NCI-H1105 treated with DMSO at 0.1 percent for 48 hours (cell line): ENCODE data around the gene DCDC1.
A peak's percentile ranks its signal among the peaks of the same experiment; 100 is the strongest.
"Not testable (repeated sequence)": the region's sequence is repeated elsewhere in the genome, so short reads cannot be mapped to it uniquely, and the experiment has no call there.

ENCODE experiments used
- DNase-seq: peaks from one replicate; lab custom pipeline; 2025; lab: John Stamatoyannopoulos, UW

DCDC1 gene

GRCh38 chr11:31326470-31327148 is 42.9 kb downstream of the DCDC1 start:
- DNase-seq: no peak

DNA sequence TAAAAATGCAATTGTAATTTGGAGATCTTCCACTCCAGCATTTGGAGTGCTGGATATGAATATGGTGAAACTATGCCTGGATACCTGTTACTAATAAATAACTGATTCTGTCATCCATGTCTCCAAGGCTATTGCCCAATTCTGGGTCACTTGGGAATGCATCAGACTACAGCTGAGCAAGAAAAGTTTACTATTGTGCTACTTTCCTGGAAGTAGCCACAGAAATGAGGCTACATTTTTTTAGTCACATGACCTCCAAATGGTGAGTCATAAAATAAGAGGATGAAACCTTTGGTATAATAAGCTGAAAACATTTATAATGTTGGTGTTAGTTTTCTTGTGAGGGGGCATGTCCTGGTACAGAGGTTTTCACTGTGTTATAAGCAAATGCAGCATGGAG is 44.4 kb downstream of the DCDC1 start:
- no peak for DNase-seq

GRCh38 chr11:31323145-31323544 is 46.4 kb downstream of the DCDC1 start:
- DNase-seq: no peak

DNA sequence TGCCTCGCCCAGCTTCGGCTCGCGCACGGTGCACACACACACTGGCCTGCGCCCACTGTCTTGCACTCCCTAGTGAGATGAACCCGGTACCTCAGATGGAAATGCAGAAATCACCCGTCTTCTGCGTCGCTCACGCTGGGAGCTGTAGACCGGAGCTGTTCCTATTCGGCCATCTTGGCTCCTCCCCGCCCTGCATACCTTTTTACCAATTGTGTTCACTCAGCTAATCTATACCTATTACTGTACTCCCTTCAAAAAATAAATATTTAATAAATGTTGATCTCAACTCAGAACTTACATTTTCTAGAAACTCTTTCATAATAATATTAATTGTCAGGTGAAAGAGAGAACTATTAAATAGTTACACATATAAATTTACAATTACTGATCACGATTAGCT is 48.0 kb downstream of the DCDC1 start:
- DNase-seq: not testable (repeated sequence)

DNA sequence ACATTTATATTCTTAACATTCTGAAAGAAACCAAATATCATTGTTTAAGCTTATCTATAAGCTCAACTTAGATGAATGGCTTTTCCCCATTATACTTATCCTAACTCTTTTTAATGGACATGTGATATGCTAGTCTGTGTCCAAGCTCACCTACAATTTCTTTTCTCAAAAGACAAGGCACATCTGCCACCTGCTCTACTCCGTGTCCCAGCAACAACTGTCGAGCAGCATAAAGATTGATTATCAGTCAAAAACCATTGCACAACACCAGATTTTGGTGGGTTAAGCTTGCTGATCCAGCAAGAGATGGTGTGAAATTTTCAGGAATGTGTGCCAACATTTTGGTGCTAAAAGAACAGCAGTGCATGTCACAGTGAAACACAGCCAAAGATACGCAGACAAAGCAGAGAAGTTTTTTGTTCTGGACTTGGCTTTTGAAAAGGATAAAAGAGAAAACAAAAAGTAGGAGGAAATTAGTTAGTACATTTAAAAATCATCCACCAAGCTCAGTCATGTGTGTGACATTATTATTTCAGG is 65.8 kb downstream of the DCDC1 start:
- DNase-seq: no peak

GRCh38 chr11:31301549-31302510 is 67.7 kb downstream of the DCDC1 start:
- DNase-seq: no peak

GRCh38 chr11:31295308-31295707 is 74.2 kb downstream of the DCDC1 start:
- DNase-seq: no peak

GRCh38 chr11:31273527-31273926 is 96.0 kb downstream of the DCDC1 start:
- not testable (repeated sequence) for DNase-seq

DNA sequence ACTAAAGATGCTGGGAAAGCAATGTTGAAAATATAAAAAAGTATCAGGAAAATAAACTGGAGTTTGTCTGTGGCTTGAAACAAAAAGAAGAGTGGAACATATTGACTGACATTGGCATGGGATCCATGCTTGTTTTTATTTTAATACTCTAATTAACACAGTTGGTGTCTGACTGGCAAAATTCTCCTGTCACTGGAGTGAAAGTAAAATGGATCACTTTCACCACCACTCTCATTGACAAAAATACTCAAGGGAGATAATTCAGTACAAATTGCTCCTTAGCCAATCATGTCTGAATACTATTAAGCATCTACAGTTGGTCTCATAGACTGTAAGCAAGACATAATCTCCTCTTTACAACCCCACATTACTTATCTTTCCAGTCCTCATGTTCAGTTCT is 101.8 kb downstream of the DCDC1 start:
- DNase-seq: no peak

DNA sequence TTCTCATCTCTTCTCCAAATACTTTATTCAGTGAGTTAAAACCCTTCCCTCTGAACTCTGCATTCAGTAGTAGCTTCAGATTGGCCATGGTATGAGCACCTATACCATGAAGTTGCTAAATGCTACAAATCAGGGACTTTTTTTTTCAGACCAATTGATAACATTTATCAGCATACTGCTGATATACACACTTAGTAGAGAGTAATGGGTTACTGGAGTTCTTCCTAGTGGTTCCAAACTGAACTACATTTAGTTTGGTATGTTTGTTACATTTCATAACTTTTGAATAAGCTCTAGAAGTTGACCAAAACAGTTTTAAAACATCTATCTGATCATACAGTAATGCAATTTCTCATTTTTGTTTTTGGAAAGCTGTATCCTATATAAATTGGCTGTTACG is 104.7 kb downstream of the DCDC1 start:
- no peak for DNase-seq

DNA sequence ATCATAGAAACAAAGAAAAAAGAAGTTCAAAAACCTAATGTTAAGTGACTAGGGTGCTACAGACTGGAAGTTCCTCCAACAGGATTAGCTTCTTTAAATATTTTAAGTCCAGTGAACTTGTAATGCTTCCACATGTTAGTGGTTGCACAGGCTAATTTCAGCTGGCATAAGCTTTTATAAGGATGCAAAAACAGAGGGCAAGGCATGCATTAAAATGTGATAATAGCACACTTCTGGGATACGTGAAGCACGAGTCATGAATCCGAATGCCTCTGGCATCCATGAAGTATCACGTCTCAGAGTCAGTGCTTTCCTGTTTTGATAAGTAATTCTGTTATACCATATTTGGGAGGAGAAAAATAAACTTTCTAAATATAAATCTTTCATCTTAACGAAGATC is 106.8 kb downstream of the DCDC1 start:
- no peak for DNase-seq

DNA sequence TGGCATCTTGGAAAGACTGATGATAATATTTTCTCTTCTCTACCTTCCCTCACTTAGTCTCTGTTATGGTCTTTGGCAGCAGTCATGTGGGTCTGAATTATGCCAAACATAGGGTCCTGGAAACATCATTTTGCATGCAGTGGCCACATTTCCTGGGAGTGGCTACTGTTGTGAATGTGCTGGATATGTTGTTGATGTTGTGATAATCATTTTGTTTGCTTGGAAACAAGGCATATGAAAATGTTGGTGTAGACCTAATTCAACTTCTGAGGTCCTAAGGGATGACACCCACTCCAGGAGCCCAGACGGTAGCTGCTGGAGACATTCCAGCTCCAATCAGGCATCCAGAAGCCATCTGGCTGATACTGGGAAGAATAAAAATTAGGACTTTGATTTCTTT is 109.7 kb downstream of the DCDC1 start:
- DNase-seq: no peak

- no peak for DNase-seq
Observed at GRCh38 chr11:31254415-31254814, 115.1 kb downstream of the DCDC1 start.

GRCh38 chr11:31248768-31249167 is 120.8 kb downstream of the DCDC1 start:
- no peak for DNase-seq

DNA sequence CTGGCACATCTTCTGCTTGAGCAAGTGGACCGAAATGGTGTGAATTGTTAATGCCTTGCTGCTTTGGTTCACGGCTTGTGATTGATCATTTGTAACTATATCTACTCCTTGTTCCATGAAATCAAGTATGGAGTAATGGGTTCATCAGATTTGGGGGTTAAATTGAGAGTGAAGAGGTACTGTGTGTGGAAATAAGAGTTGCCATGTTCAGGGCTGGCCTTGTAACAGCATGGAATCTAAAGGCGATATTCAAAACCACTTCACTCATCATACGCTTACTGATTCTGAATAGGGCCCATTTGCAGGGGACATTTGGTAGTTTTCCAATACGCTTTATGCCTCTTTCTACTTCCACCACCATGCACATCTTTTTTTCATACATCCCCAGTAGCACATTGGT is 122.2 kb downstream of the DCDC1 start:
- no peak for DNase-seq

- DNase-seq: no peak
Observed at GRCh38 chr11:31246451-31247165, 122.9 kb downstream of the DCDC1 start.

DNA sequence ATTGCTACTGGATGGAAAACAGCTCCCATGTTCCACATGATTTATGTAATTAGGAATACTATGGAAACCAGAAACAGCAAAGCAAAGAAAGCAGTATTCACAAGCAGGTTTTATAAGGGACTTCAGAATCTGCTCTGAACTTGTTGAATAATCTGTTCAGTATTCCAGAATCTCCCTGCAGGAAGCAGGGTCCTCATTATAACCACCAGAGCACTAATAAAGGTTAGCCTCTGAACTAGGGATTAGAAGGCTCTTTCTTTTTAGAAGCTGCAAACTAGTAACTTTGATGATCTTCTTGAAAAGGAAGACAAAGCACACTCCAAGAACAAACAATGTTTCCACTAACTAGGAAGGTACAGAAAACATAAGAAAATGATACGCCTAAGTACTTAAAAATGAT is 125.8 kb downstream of the DCDC1 start:
- no peak for DNase-seq

- peak; percentile 67 for DNase-seq
Observed at GRCh38 chr11:31240340-31240904, 129.1 kb downstream of the DCDC1 start.

- DNase-seq: no peak
Observed at GRCh38 chr11:31237819-31238760, 131.4 kb downstream of the DCDC1 start.

- peak; percentile 65 for DNase-seq
Observed at GRCh38 chr11:31236143-31236542, 133.4 kb downstream of the DCDC1 start.

- DNase-seq: peak; percentile 7
Observed at GRCh38 chr11:31233425-31233824, 136.1 kb downstream of the DCDC1 start.
